ENCODE results near the gene BCOR. TPM values are rescaled to one million over a fixed set of nuclear protein-coding genes. Genes with fewer than 3 reads are reported as not detected.

Gene BCOR
- total RNA-seq, 1 donor from 2014 or later: 37.3 TPM

GRCh38 chrX:40099055-40099958 lies 1.5 kb upstream of the BCOR start:
- Mint-ChIP-seq H3K9me3 (no peaks in the 10 kb centered on the region), H3K4me1 (ENCODE audit: unreplicated experiment) (peaks cover 19% of the 10 kb centered on the region), H3K36me3 (no peaks in the 10 kb centered on the region), H3K27me3 (peaks cover 10% of the 10 kb centered on the region), H3K4me3 (peak overlapping the region; percentile 89), H3K27ac (peak overlapping the region; percentile 74)
- TF ChIP-seq CTCF (conservative IDR thresholded peaks at IDR 0.05): no peak
- DNase-seq (ENCODE audit: extremely low spot score, unreplicated experiment): no peak

- no peaks in the 10 kb centered on the region for H3K36me3 Mint-ChIP-seq
- H3K4me1 Mint-ChIP-seq (ENCODE audit: unreplicated experiment): peaks cover 20% of the 10 kb centered on the region
- H3K27me3 Mint-ChIP-seq: peaks cover 10% of the 10 kb centered on the region
- H3K9me3 Mint-ChIP-seq: no peaks in the 10 kb centered on the region
- no peak for DNase-seq (ENCODE audit: extremely low spot score, unreplicated experiment)
- peak overlapping the region; percentile 74 for H3K27ac Mint-ChIP-seq
- H3K4me3 Mint-ChIP-seq: peak overlapping the region; percentile 89
- TF ChIP-seq CTCF (conservative IDR thresholded peaks at IDR 0.05): no peak
Observed at GRCh38 chrX:40098264-40099054, 701 bp upstream of the BCOR start.

GRCh38 chrX:40097141-40097503 lies 636 bp downstream of the BCOR start:
- Mint-ChIP-seq H3K4me3 (peak overlapping the region; percentile 91), H3K9me3 (no peaks in the 10 kb centered on the region), H3K4me1 (ENCODE audit: unreplicated experiment) (peaks cover 25% of the 10 kb centered on the region), H3K36me3 (peaks cover 4% of the 10 kb centered on the region), H3K27ac (no peak overlapping the region), H3K27me3 (peaks cover 15% of the 10 kb centered on the region)
- TF ChIP-seq CTCF (conservative IDR thresholded peaks at IDR 0.05): no peak
- DNase-seq (ENCODE audit: extremely low spot score, unreplicated experiment): no peak

- peaks cover 15% of the 10 kb centered on the region for H3K27me3 Mint-ChIP-seq
- H3K4me1 Mint-ChIP-seq (ENCODE audit: unreplicated experiment): peaks cover 20% of the 10 kb centered on the region
- no peak for DNase-seq (ENCODE audit: extremely low spot score, unreplicated experiment)
- peaks cover 4% of the 10 kb centered on the region for H3K36me3 Mint-ChIP-seq
- H3K9me3 Mint-ChIP-seq: no peaks in the 10 kb centered on the region
- peak overlapping the region; percentile 41 for H3K27ac Mint-ChIP-seq
- peak overlapping the region; percentile 91 for H3K4me3 Mint-ChIP-seq
- no peak for TF ChIP-seq CTCF (conservative IDR thresholded peaks at IDR 0.05)
Observed at GRCh38 chrX:40096395-40097091, 1.2 kb downstream of the BCOR start.

GRCh38 chrX:40095583-40096394 lies 2.0 kb downstream of the BCOR start:
- no peak for TF ChIP-seq CTCF (conservative IDR thresholded peaks at IDR 0.05)
- DNase-seq (ENCODE audit: extremely low spot score, unreplicated experiment): no peak
- H3K36me3 Mint-ChIP-seq: peaks cover 4% of the 10 kb centered on the region
- H3K27me3 Mint-ChIP-seq: peaks cover 19% of the 10 kb centered on the region
- no peaks in the 10 kb centered on the region for H3K9me3 Mint-ChIP-seq
- H3K4me1 Mint-ChIP-seq (ENCODE audit: unreplicated experiment): peaks cover 26% of the 10 kb centered on the region
- H3K4me3 Mint-ChIP-seq: peak overlapping the region; percentile 91
- peak overlapping the region; percentile 88 for H3K27ac Mint-ChIP-seq

Data from type B pancreatic cell (in vitro differentiated cells).